Measurements from ENCODE around the gene TENM3.

TENM3 gene

DNA sequence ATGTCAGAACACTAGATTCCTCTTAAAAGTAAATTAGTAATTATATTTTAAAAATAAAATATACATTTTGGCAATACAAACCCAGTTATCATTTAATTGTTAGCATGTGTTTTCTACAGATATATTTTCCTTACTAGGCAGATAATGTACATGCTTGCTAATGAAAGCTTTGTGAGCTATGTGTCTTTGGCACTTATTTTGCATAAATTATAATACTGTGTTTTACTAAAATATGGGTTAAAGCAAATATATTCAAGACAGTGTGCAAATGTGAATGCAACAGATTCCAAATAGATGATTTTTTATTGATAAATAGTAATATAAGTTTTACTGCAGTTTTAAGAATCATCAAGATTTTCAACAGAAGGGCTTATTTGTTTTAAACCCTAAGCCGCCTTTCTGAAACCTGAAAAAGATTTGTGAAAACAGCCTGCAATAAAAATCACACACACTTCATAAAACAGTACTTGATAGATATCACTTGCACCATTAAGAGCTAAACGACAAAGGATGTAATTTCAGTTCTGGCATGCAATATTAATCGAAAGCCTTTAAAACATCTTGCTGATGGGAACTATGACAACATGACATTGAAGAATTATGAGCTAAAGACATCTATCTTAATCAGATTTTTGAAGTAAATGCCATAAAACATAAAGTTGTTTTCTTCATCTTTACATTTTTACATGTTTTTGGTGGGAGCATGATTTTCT lies 340.7 kb downstream of the TENM3 start:
- no peak for DNase-seq

DNA sequence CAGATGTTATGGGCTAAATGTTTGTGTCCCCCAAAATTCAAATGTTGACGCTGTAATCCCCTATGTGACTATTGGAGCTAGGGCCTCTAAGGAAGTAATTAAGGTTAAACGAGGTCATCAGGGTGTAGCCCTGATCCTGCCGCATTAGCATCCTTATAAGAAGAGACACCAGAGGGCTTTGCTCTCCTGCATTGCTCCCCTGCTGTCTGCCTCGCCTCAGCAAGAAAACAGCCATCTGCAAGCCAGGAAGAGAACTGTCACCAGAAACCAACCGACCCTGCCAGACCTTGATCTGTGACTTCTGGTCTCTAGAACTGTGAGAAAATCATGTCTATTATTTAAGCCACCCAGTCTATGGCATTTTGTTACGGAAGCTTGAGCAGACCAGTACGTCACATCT lies 342.1 kb downstream of the TENM3 start:
- no peak for DNase-seq

DNA sequence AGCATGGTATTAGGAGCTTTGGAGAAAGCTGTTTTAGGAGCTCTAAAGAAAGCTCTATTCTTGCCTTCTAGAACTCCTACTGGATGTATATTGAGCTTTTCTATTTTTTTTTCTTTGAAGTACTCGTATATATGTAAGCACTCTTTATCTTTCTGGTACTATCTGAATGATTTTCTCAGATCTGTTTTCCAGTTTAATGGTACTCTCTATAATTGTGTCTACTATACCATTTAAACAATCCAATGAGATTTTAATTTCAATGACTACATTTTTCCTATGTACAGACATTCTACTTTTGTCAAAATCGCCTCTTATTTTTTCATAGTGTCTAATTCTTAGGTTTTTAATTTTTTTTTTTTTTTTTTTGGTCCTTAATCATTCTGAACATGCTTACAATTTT lies 345.9 kb downstream of the TENM3 start:
- DNase-seq: no peak

DNA sequence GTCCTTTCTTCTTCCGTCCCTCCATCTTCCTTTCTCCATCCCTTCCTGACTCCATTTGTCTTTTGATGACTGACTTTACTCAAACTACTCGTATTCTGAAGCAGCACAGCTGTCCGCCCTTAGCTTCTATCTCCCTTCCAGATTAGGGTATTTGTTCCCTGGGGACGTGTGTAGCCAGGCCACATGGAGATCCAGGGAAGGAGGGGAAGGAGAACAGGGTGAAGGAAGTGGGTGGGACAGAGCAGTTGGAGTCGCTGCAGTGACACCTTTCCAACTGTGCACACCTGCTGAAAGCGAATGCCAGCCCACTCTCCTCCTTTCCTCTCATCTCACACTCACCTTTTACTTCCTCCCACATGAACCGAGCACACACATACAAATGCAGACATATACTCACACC lies 350.2 kb downstream of the TENM3 start:
- no peak for DNase-seq

DNA sequence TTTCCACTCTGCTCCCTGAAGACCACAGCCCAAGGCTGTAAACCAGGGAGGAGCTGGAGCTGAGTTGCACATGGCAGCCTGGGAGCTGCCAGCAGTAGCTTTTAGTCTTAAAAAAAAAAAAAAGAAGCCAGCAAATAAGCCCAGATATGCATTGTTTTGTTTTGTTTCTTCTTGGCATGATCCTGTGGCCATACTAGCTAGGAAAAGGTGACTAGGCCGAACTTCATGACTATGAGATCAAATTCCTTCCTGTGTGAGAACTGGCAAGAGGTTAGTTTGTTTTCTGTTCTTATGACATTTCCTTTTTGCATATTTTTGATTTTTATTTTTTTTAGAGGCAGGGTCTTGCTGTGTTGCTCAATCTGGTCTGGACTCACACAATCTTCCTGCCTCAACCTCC lies 350.7 kb downstream of the TENM3 start:
- no peak for DNase-seq

DNA sequence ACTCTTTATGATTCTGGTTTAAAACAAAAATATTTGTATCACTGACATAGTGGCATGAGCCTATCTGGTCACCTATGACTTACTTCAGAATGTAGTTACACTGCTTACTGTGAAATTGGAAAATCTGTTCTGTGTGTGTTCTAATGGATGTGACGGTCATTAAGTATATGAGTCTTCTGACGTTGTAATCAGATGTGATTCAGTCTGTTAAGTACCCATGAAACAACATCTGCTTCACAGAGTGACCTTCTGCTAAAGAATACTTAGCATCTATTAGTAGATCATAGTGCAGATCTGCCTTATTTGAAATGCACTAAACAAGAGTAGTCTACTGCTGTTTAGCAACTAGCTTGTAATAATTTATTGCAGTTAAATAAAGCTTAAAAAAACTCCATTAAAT lies 356.9 kb downstream of the TENM3 start:
- DNase-seq: no peak

DNA sequence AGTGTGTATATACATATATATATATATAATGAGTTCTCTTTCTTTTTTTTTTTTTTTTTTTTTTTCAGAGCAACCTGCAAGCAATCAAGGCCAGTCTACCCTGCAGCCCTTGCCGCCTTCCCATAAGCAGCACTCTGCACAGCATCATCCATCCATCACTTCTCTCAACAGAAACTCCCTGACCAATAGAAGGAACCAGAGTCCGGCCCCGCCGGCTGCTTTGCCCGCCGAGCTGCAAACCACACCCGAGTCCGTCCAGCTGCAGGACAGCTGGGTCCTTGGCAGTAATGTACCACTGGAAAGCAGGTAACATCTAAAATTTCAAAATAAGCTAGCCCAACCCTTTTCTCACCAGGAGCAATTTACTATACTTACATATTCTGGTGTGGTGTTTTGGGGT lies 357.7 kb downstream of the TENM3 start:
- DNase-seq: no peak

DNA sequence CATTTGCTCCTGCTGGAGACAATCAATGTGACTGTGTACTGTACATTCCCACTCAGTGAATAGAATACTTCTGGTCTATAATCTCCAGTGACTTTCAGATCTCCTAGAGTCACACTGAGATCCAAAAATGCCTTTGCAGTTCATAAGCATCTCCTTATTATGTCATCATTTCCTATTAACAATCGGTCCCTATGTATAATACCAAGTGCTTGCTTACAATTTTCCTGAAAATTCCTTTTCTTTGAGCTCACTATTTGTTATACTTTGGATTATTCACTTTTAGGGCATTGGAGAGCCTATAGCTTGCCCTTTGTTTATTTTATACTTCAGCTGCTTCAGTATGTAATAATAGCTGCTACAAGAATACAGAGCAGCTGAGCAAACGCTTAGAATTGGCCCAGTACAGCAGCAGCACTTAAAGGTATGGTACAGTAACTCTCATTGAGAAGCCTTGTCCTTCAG lies 361.0 kb downstream of the TENM3 start:
- no peak for DNase-seq

DNA sequence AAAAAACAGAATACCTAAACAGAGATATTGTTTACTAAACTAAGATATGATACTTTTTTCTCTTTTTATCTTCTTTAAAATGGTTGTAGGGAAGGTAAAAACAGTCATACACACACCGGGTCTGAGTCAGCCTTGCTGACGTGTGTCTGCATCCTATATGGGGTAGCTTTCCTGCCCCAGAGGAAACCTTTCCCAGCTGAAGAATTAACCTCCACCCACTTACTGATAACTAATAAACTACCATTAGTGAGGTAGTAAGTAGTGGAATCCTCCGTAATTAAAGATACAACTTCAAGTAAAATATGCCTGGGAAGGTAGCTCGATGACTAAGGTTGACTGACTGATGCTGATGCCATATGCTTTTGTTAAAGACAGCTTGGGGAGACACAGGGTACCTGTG lies 361.8 kb downstream of the TENM3 start:
- no peak for DNase-seq

DNA sequence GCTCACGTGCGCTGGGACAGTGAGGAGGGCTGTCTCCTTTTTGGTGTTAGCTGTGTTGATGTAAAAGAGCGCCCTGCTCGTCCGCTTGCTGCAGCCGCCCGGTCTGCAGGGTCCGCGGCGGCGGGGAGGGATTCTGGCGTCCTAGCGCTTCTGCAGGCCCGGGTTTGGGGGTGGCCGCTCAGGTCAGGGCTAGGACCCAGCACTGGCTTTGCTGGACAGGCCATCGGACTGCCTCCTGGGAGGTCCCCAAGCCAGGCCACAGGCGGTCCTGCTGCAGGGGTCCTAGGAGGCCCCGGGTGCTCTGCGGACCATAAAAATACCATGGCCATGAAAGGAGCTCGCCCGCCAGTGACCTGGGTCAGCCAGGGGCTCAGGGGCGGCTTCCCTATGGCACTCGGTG lies 365.3 kb downstream of the TENM3 start:
- no peak for DNase-seq

DNA sequence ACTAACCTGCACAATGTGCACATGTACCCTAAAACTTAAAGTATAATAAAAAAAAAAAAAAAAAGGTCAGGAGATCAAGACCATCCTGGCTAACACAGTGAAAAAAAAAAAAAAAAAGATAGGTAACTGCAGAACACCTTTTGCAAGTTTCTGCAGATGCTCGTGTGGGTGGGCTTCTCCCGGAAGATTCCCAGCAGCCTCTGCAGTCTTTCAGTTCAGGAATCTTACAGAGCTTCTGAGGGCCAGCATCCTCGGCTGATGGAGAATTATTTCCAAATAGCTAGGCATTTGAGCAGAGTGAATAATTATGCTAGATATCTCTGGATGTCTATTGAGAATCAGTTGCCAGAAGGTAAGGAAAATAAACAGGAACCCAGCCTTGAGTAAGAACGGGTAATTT lies 373.3 kb downstream of the TENM3 start:
- DNase-seq: no peak

DNA sequence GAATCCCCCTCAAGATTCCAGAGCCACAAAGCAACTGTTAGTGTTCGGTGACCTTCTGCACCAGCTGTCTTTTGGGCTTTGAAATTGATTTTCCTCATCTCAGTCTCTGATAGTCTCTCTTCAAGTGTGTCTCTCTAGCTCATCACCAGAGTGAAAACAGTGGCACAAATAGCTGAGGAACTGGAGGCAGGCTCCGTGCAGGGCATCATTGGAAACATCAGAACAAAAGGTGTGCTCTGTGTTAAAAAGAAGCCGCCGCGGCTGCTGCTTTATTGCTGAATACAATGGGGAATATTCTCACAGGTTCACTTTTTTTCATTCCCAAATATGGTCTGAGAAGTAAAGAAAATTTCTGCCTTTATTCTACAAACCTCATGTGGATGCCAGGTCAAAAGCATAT lies 376.5 kb downstream of the TENM3 start:
- no peak for DNase-seq

DNA sequence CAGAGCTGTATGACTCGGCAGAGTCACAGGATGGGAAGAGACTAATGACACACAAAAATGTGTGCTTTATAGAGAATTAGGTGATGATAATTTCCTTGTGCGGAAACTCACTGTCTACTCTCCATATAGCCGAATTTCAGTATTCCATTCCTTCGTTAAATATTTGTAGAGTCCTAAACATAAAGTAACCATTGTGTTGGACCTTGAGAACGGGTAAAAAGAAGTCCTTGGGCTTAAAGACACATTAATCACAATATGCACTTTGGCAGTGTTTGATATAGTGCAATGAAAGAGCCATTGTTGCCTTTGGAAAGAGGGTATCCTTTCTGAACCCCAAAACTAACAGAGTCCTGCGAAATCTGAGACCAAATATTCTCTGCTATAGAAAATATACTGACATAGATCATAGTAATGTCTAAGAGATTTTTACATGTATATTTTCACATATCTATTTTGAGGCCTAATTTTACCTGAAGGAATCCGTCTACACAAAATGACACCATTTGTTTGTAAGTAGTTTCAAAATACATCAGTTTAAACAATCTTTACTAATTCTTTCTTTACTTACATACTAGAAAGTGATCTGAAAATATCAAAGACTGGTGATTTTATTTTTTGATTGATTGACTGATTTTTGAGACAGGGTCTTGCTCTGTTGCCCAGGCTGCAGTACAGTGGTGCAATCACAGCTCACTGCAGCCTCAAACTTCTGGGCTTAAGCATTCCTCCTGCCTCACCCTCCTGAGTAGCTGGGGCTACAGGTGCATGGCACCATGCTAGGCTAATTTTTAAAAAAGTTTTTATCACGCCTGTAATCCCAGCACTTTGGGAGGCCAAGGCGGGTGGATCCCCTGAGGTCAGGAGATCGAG lies 377.1 kb downstream of the TENM3 start:
- DNase-seq: no peak

DNA sequence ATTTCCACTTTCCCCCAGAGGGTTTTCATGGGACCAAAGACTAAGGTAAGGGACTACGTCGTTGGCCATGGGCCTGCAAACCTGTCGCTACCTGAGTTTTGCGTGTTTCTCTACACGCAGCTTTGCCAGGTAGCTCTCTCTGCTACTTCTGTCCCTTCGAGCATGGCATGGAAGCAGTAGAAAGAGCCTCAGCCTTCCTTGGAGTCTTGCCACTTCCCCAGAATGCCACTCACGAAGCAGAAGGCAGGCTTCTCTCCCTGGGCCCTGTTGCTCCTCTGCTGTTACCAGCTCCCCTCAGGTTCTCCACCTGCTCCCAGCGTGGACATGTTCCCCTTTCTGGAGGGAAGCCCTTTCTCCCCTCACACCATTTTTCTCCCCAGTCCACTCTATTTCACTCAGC lies 381.1 kb downstream of the TENM3 start:
- DNase-seq: no peak

DNA sequence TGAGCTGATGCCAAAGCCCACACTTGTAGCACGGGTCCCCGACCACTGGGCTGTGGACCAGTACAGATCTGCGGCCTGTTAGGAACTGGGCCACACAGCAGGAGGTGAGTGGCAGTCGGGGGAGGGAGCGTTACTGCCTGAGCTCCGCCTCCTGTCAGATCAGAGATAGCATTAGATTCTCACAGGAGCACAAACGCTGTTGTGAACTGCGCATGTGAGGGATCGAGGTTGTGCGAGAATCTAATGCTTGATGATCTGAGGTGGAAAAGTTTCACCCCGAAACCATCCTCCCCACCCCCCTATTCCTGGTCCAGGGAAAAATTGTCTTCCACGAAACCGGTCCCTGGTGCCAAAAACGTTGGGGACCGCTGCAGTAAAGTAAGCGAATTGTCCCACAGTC lies 382.0 kb downstream of the TENM3 start:
- DNase-seq: no peak

DNA sequence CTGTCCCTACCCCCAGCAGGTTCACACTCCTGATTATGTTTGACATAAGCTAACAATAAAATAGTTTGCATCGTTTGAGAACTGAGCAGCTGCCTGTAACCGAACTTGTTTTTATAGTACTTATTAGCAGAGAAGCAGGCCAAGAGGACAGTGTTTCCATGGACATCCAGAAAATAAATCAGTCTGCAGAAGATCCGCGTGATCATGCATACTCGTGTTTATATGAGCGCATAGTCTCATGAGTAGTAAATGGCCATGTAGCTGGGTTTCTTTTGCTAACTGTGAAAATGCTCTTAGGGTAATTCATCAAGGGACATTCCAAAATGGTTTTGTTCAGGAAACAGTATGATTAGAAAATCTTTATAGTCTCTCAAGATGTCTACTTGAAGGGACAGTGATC lies 384.8 kb downstream of the TENM3 start:
- no peak for DNase-seq

DNA sequence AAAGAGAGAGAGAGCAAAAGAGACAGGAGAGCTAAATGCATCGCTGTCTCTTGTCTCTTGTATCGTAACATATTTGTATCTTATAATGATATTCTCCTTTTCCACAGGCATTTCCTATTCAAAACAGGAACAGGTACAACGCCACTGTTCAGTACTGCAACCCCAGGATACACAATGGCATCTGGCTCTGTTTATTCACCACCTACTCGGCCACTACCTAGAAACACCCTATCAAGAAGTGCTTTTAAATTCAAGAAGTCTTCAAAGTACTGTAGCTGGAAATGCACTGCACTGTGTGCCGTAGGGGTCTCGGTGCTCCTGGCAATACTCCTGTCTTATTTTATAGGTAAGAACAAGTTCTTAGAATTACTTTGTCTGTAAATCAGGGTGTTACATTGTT lies 385.3 kb downstream of the TENM3 start:
- no peak for DNase-seq

DNA sequence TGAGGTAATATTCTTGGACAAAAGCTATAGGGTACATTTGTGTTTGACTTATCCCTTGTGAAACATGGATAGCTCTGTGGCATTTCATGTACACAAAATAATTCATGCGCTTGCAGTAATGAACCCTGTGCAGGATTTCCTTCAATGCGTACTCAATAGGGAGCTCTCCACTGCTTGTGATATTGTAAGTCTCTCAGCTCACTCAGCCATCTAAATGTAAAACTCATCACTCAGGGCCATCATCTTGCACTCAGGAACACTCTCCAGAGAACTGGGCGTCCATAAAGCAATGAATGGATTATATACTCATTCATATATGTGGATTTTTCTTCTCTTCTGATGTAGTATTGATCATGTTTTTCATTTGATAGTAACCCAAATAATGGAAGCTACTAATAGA lies 385.9 kb downstream of the TENM3 start:
- DNase-seq: no peak

DNA sequence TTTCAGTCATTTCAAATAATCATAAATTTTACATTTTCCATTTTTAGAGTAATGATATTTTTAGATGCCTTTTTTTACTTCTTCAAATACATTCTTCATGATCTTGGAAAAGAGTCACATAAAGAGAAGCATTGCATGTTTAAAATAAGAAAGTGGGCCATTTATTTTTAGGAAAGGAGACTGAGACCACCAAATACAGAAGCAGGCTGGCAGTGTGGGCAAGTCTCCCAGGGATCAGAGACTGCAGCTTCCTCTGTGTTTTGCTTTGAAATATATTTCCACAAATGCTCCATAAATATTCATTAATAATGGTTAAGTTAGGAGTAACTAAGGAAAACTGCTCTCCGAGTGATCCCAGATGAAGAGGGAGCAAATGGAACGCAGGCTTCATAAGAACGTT lies 397.3 kb downstream of the TENM3 start:
- DNase-seq: no peak

DNA sequence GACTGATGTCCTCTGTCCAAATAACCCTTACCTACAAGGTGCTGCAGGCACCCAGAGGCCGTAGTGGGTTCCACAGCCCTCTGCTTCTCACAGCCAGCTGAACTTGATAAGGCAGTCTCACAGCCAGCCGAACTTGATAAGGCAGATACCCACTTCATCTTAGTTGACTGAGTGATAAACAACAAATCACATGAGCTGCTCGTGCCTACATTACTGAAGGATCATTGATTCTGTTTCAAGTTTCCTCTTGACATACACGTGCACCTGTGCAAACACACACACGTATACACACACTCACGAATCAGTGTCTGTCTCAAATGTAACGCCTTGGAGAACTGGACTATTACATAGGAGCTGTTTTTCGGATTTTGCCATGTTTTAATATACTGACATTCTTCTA lies 397.7 kb downstream of the TENM3 start:
- no peak for DNase-seq

DNA sequence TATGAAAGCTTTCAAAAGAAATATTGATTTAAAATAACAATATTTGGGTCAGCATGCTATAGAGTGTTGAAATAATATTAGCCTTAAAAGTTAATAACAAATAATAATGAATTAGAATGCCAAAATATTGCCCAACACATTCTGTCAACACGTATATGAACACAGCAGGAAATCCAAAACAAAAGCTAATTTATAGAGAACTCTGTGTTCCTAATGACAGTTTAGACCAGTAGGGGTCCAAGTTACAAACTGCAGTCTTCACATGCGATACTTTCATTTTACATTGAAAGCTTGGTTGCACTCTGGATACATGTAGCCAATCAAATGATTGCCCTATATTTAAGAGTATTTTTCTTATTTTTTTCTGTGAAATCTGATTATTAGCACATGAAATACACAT lies 399.6 kb downstream of the TENM3 start:
- no peak for DNase-seq

DNA sequence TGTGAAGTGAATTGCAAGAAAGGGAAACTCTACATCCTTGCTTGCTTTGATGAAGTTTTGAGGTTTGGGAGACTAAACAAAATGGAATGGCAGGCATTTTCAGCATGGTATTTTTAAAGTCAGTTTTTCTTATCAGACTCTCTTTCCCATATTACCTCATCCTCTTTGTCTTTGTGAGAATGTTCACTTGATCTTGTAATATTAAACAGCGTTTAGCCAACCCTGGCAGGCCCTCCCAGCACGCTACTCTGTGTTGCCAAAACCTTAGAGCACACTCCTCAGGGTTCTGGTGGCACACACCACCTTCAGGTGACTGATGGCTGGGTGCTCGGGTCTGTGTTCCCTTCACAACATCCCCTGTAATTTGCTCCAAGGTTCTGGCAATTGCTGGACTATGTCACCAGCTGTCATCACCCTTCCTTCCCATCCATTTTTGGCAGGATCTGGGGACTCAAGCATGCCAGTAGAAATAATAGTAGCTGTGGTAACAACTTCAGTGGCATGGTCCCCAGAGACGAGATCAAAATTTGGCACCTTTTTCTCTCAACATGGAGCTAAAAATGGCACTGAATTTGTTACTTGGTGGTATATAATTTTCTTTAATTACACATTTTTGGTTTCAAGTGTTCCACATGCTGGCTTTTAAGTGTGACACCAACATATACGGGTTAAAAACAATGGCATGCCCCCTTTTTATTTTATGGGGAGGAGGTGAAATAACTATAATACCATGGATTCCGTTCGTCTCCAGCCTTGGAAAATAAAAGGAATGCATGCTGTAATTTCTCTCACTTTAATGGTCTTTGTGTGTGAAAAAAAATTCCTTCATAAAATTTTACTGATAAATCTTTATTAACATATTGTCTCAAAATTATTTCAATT lies 400.8 kb downstream of the TENM3 start:
- DNase-seq: no peak

DNA sequence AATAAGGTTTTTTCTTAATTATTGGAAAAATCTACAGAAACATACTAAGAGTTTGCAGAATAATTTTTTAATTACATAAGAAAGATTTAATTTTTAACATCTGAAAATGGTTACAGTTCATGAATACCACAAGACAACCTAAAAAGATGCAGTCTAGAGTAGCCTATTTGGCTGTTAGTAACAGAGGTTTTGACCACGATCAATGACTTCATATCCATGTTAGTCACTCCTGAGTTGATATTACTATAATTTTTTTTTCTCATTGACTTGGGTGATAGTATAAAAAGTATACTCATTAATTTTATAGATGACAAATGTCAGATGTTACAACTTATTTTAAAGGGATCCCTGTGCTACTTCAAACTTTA lies 401.5 kb downstream of the TENM3 start:
- no peak for DNase-seq

DNA sequence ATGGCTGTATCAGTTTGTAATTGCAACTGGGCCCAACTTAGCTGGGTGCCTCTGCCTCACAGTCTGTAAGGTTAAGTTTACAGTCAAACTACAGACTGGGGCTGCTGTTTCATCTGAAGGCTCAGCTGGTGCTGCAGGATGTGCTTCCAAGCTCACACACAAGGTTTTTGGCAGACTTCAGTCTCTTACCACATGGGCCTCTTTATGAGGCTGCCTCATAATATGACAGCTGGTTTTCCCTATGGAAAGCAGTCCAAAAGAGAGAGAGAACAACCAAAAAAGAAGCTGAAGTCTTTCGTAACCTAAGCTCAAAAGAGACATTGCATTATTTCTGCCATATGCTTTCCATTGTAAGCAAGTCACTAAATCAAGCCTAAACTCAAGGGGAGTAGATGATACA lies 402.3 kb downstream of the TENM3 start:
- no peak for DNase-seq

All from CD4-positive, alpha-beta T cell treated with Interleukin-4 for 1 hour (primary cell).